Activated CD4-positive, alpha-beta T cell treated with anti-CD3 and anti-CD28 coated beads, Interleukin-2, amount 50 U/mL, for 1 hour (primary cell): ENCODE measurements around the gene TMEM151B.

Source experiments
- DNase-seq: peaks from one replicate; pipeline ENCODE4 v3.0.0-alpha.2; 2020

The TMEM151B gene

GRCh38 chr6:44285552-44286284 is 15.5 kb downstream of the TMEM151B start:
- DNase-seq = no peak

GRCh38 chr6:44286285-44286565 is 16.0 kb downstream of the TMEM151B start:
- no peak for DNase-seq

GRCh38 chr6:44286747-44287146 is 16.5 kb downstream of the TMEM151B start:
- no peak for DNase-seq

- no peak for DNase-seq
These were observed 19.5 kb downstream of the TMEM151B start for GRCh38 chr6:44289726-44290260.

- DNase-seq = no peak
These were observed 21.6 kb downstream of the TMEM151B start for GRCh38 chr6:44291841-44292240.

- DNase-seq = no peak
These were observed 22.6 kb downstream of the TMEM151B start for GRCh38 chr6:44292661-44293365.

- no peak for DNase-seq
These were observed 24.9 kb downstream of the TMEM151B start for GRCh38 chr6:44294832-44295791.

GRCh38 chr6:44297063-44298038 is 27.1 kb downstream of the TMEM151B start:
- DNase-seq = peak; percentile 51

GRCh38 chr6:44298055-44298803 is 28.0 kb downstream of the TMEM151B start:
- DNase-seq = no peak

- no peak for DNase-seq
These were observed 28.6 kb downstream of the TMEM151B start for GRCh38 chr6:44298864-44299263.

- no peak for DNase-seq
These were observed 30.1 kb downstream of the TMEM151B start for GRCh38 chr6:44300292-44300823.

GRCh38 chr6:44301106-44301505 is 30.9 kb downstream of the TMEM151B start:
- no peak for DNase-seq

- no peak for DNase-seq
These were observed 31.7 kb downstream of the TMEM151B start for GRCh38 chr6:44301782-44302564.

GRCh38 chr6:44302856-44303255 is 32.6 kb downstream of the TMEM151B start:
- DNase-seq = no peak

- DNase-seq = no peak
These were observed 33.6 kb downstream of the TMEM151B start for GRCh38 chr6:44303842-44304241.

- peak; percentile 35 for DNase-seq
These were observed 34.3 kb downstream of the TMEM151B start for GRCh38 chr6:44304282-44305199.

- no peak for DNase-seq
These were observed 35.0 kb downstream of the TMEM151B start for GRCh38 chr6:44305200-44305725.

- no peak for DNase-seq
These were observed 36.5 kb downstream of the TMEM151B start for GRCh38 chr6:44306710-44307109.

GRCh38 chr6:44307217-44307616 is 37.0 kb downstream of the TMEM151B start:
- DNase-seq = no peak
